ENCODE measurements around the gene ZBTB7B. TPM values are rescaled to one million over a fixed set of nuclear protein-coding genes. Genes with fewer than 3 reads are reported as not detected.

The ZBTB7B gene
- total and polyA plus RNA-seq, 9 of the 15 experiments (the other 6 are each of a cell fraction or from before 2014, with no cell fraction given) = 0.04 to 46.5 (median 15.2) TPM

DNA sequence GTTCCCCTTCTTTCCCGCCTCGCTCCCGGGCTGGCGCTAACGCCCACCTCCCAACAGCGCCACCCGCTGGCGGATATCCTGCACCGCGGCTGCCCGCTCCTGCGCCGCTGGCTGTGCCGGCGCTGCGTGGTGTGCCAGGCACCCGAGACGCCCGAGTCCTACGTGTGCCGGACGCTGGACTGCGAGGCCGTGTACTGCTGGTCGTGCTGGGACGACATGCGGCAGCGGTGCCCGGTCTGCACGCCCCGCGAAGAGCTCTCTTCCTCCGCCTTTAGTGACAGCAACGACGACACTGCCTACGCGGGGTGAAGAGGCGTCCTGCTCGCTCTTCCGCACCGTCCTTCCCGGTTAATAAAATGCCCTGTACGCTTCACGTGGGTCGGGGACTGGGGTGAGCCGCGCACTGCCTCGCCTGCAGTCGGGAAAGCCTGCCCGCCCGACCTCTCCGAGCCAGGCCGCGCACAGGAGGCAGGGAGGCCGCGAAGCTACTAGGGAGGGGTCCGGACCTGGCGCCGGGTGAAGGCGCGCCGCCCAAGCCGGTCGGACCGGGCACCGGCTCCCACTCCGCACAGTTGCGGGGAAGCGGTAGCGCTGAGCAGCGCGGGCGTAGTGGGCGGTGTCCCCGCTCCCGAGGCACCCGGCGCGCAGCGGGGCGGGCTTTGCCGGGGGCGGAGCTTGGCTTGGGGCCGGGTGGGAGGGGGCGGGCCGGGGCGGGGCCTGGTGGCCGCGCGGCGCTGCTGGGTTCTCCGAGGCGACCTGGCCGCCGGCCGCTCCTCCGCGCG lies 48.1 kb downstream of the ZBTB7B start, which contains the start of gene ADAM15 (continued):
- no peak for TF ChIP-seq ZNF318 (IDR thresholded peaks at IDR 0.05; ENCODE audit: borderline replicate concordance in 1 of 2, low read depth in 1 of 2)
- TF ChIP-seq HMG20A (CRISPR knock-in tag; conservative IDR thresholded peaks at IDR 0.05) = no peak
- TF ChIP-seq, protein P1, sequence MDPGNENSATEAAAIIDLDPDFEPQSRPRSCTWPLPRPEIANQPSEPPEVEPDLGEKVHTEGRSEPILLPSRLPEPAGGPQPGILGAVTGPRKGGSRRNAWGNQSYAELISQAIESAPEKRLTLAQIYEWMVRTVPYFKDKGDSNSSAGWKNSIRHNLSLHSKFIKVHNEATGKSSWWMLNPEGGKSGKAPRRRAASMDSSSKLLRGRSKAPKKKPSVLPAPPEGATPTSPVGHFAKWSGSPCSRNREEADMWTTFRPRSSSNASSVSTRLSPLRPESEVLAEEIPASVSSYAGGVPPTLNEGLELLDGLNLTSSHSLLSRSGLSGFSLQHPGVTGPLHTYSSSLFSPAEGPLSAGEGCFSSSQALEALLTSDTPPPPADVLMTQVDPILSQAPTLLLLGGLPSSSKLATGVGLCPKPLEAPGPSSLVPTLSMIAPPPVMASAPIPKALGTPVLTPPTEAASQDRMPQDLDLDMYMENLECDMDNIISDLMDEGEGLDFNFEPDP (CRISPR knock-in tag; IDR thresholded peaks at IDR 0.05) = 0 out of 2 replicates have a peak, but pooled peaks have one; percentile 63
- TF ChIP-seq, protein P2, sequence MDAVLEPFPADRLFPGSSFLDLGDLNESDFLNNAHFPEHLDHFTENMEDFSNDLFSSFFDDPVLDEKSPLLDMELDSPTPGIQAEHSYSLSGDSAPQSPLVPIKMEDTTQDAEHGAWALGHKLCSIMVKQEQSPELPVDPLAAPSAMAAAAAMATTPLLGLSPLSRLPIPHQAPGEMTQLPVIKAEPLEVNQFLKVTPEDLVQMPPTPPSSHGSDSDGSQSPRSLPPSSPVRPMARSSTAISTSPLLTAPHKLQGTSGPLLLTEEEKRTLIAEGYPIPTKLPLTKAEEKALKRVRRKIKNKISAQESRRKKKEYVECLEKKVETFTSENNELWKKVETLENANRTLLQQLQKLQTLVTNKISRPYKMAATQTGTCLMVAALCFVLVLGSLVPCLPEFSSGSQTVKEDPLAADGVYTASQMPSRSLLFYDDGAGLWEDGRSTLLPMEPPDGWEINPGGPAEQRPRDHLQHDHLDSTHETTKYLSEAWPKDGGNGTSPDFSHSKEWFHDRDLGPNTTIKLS (IDR thresholded peaks at IDR 0.05; ENCODE audit: borderline replicate concordance, low read depth) = peak; percentile 25; the same call in 1 of the 2 replicates
- TF ChIP-seq ZC3H4 (CRISPR knock-in tag; IDR thresholded peaks at IDR 0.05; ENCODE audit: borderline replicate concordance) = 0 out of 2 replicates have a peak, but pooled peaks have one; percentile 7
- TF ChIP-seq GATAD2B (IDR thresholded peaks at IDR 0.05; ENCODE audit: borderline replicate concordance) = no peak
- TF ChIP-seq CBFA2T3 (IDR thresholded peaks at IDR 0.05) = no peak
- TF ChIP-seq POLR3A (IDR thresholded peaks at IDR 0.05; ENCODE audit: borderline replicate concordance, extremely low read depth, insufficient read depth, insufficient read length) = no peak
- TF ChIP-seq SNAPC5 (CRISPR knock-in tag; IDR thresholded peaks at IDR 0.05) = no peak
- TF ChIP-seq PHF20 (IDR thresholded peaks at IDR 0.05; ENCODE audit: partially characterized antibody) = peak; percentile 56
- no peak for TF ChIP-seq HINFP (tag; conservative IDR thresholded peaks at IDR 0.05; ENCODE audit: low read depth)

Data from K562 (cell line).